Measurements from ENCODE around the gene KIAA0513.

DNA sequence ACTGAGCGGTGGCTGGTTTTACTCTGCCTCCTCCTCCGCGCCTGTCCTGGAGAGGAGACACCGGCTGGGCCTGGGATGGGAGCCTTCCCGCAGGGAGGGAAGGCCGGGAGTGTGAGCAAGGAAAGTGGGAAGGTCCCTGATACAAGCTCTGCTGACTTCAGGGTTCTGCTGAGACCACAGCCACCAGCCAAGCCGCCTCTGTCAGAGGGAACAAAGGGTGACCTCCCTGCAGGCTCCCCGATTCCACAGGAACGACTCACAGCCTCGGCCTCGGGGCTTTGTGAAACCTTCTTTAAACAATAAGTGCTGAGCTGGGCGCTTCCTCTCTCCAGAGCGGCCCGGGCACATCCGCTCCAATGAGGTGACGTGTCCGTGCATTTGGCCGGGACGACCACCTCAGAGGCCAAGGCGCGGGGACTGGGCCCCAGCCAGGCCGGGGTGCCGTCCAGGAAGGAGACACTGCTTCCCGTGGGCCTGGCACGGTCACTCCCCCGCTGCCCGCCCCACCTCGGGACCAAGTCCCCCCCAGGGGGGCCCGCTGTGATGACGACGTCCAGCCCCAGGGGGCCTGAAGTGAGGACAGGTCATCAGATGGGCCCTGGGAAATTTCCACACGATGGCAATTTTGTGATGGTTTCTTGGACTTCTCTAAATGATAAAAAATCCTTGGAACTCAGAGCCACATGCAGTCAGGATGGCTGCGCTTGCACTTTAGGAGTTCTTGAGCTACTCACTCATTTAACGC is 96.5 kb downstream of the KIAA0513 start:
- TF ChIP-seq POLR2A (IDR thresholded peaks at IDR 0.05), result no peak
- TF ChIP-seq, protein P1, sequence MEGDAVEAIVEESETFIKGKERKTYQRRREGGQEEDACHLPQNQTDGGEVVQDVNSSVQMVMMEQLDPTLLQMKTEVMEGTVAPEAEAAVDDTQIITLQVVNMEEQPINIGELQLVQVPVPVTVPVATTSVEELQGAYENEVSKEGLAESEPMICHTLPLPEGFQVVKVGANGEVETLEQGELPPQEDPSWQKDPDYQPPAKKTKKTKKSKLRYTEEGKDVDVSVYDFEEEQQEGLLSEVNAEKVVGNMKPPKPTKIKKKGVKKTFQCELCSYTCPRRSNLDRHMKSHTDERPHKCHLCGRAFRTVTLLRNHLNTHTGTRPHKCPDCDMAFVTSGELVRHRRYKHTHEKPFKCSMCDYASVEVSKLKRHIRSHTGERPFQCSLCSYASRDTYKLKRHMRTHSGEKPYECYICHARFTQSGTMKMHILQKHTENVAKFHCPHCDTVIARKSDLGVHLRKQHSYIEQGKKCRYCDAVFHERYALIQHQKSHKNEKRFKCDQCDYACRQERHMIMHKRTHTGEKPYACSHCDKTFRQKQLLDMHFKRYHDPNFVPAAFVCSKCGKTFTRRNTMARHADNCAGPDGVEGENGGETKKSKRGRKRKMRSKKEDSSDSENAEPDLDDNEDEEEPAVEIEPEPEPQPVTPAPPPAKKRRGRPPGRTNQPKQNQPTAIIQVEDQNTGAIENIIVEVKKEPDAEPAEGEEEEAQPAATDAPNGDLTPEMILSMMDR (IDR thresholded peaks at IDR 0.05), result no peak

All from tibial nerve (tissue), 3 donors.